Measurements from ENCODE around the gene KCNF1. TPM values are rescaled to one million over a fixed set of nuclear protein-coding genes. Genes with fewer than 3 reads are reported as not detected.

Gene KCNF1
- total RNA-seq, 1 experiment from 2014 or later = 0.52 TPM

- no peaks in the 10 kb centered on the region for H4K20me1 ChIP-seq (ENCODE audit: insufficient read depth)
- no peaks in the 10 kb centered on the region for H3K79me2 ChIP-seq (ENCODE audit: insufficient read depth, low read length)
- H3K4me3 ChIP-seq (replicated peaks in 1 of 2; ENCODE audit: low read depth in 1 of 2, low read length in 2 of 2) = no peak overlapping the region
- H3K4me2 ChIP-seq (ENCODE audit: low read length) = no peak overlapping the region
- H3K4me1 ChIP-seq (ENCODE audit: control insufficient read depth in 1 of 2, insufficient read depth in 2 of 2, low read length in 2 of 2) = peaks cover 0 to 3% of the 10 kb centered on the region in 2 experiments; a peak in 1 of 4 replicates
- CTCF ChIA-PET = interaction anchor here (1.3 kb wide), 1 partner anchor 39 kb away, joined by 3 read pairs; no protein-coding TSS in a partner anchor
- TF ChIP-seq SRF (IDR thresholded peaks at IDR 0.05; ENCODE audit: low read depth) (no peak), POLR2A (IDR thresholded peaks at IDR 0.05; ENCODE audit: borderline replicate concordance, extremely low read depth, insufficient read depth, insufficient read length) (no peak)
- H3K27ac ChIP-seq (ENCODE audit: low read depth, low read length) = no peak overlapping the region
- H3K9ac ChIP-seq (ENCODE audit: low read length) = no peak overlapping the region
- no peaks in the 10 kb centered on the region for H3K9me2 ChIP-seq (ENCODE audit: insufficient read depth)
- H3K27me3 ChIP-seq (ENCODE audit: insufficient read depth, low read length) = no peaks in the 10 kb centered on the region
- no peak for ATAC-seq
- RAD21 ChIA-PET (ENCODE audit: low non-redundant PET in 1 of 2, low total read pairs in 2 of 2, uncharacterized antibody in 2 of 2, unreplicated experiment in 2 of 2) = no interaction called here
- BruUV-seq (replicated peaks) = no TSS peak
- intact Hi-C loops (cut with micrococcal nuclease) = no loop called here
- no peak for DNase-seq (ENCODE audit: low read depth, low spot score)
- no peaks in the 10 kb centered on the region for H3K36me3 ChIP-seq (ENCODE audit: control insufficient read depth in 1 of 2, insufficient read depth in 2 of 2, low read length in 2 of 2)
- POLR2A ChIA-PET = no interaction called here
- H3K9me3 ChIP-seq (ENCODE audit: control insufficient read depth in 1 of 2, insufficient read depth in 1 of 2, low read depth in 1 of 2, low read length in 2 of 2) = peaks cover 0 to 4% of the 10 kb centered on the region in 2 experiments; a peak in 1 of 4 replicates
- no peak overlapping the region for H2AFZ ChIP-seq (ENCODE audit: low read depth, low read length, poor library complexity, severe bottlenecking)
These were observed 37.8 kb upstream of the KCNF1 start for GRCh38 chr2:10873790-10874437.

- H3K36me3 ChIP-seq (ENCODE audit: control insufficient read depth in 1 of 2, insufficient read depth in 2 of 2, low read length in 2 of 2) = no peaks in the 10 kb centered on the region
- H3K4me3 ChIP-seq (replicated peaks in 1 of 2; ENCODE audit: low read depth in 1 of 2, low read length in 2 of 2) = no peak overlapping the region
- no peak overlapping the region for H2AFZ ChIP-seq (ENCODE audit: low read depth, low read length, poor library complexity, severe bottlenecking)
- ChIA-PET RAD21 (ENCODE audit: low non-redundant PET in 1 of 2, low total read pairs in 2 of 2, uncharacterized antibody in 2 of 2, unreplicated experiment in 2 of 2) (no interaction called here), POLR2A (no interaction called here), CTCF (interaction anchor here (1.3 kb wide), 1 partner anchor 40 kb away, joined by 3 read pairs; no protein-coding TSS in a partner anchor)
- intact Hi-C loops (cut with micrococcal nuclease) = no loop called here
- no peak for DNase-seq (ENCODE audit: low read depth, low spot score)
- no peaks in the 10 kb centered on the region for H3K27me3 ChIP-seq (ENCODE audit: insufficient read depth, low read length)
- H3K27ac ChIP-seq (ENCODE audit: low read depth, low read length) = no peak overlapping the region
- no peak for TF ChIP-seq REST (IDR thresholded peaks at IDR 0.05; ENCODE audit: low read depth)
- TF ChIP-seq MAX (IDR thresholded peaks at IDR 0.05) = no peak
- TF ChIP-seq ZNF274 (IDR thresholded peaks at IDR 0.05; ENCODE audit: low read depth, low read length) = no peak
- no peak for TF ChIP-seq POLR2AphosphoS5 (IDR thresholded peaks at IDR 0.05; ENCODE audit: low read depth, low read length)
- TF ChIP-seq YY1 (IDR thresholded peaks at IDR 0.05; ENCODE audit: extremely low read depth, insufficient replicate concordance, low read depth, low read length) = no peak
- TF ChIP-seq TCF7L2 (IDR thresholded peaks at IDR 0.05; ENCODE audit: borderline replicate concordance, extremely low read depth, insufficient read depth, insufficient read length) = no peak
- ATAC-seq = no peak
- H3K9ac ChIP-seq (ENCODE audit: low read length) = no peak overlapping the region
- H3K9me3 ChIP-seq (ENCODE audit: control insufficient read depth in 1 of 2, insufficient read depth in 1 of 2, low read depth in 1 of 2, low read length in 2 of 2) = peaks cover 0 to 4% of the 10 kb centered on the region in 2 experiments; a peak in 1 of 4 replicates
- BruUV-seq (replicated peaks) = no TSS peak
- H3K4me2 ChIP-seq (ENCODE audit: low read length) = no peak overlapping the region
- H3K9me2 ChIP-seq (ENCODE audit: insufficient read depth) = no peaks in the 10 kb centered on the region
- no peaks in the 10 kb centered on the region for H3K4me1 ChIP-seq (ENCODE audit: control insufficient read depth in 1 of 2, insufficient read depth in 2 of 2, low read length in 2 of 2)
- no peaks in the 10 kb centered on the region for H4K20me1 ChIP-seq (ENCODE audit: insufficient read depth)
- H3K79me2 ChIP-seq (ENCODE audit: insufficient read depth, low read length) = no peaks in the 10 kb centered on the region
These were observed 36.6 kb upstream of the KCNF1 start for GRCh38 chr2:10875126-10875525.

Data from HCT116 (cell line).